ENCODE measurements around the gene GTPBP4. TPM values are rescaled to one million over a fixed set of nuclear protein-coding genes. Genes with fewer than 3 reads are reported as not detected.
"Not testable (repeated sequence)": the region's sequence is repeated elsewhere in the genome, so short reads cannot be mapped to it uniquely, and the experiment has no call there.

The GTPBP4 gene
- total RNA-seq, 1 donor from 2014 or later = 69.6 TPM

DNA sequence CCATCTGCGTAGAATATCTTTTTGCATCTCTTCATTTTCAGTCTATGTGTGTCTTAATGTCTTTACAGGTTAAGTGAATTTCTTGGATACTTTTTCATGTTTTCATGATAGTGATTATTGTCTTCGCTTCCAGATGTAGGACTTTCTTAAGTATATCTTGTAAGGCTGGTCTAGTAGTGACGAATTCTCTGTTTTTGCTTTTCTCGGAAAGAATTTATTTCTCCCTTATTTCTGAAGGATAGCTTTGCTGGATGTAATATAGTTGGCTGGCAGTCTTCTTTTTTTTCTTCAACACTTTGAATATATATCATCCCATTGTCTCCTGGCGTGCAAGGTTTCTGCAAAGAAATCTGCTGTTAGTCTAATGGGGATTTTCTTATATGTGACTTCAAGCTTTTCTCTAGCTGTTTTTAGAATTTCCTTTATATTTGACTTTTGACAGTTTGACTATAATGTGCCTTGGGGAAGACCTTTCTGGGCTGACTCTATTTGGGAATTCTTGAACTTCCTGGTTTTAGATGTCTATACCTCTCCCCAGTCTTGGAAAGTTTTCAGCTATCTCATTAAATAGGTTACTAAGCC is 14.3 kb downstream of the GTPBP4 start:
- Mint-ChIP-seq H3K9me3 (peaks cover 8% of the 10 kb centered on the region), H3K4me3 (no peak overlapping the region)

DNA sequence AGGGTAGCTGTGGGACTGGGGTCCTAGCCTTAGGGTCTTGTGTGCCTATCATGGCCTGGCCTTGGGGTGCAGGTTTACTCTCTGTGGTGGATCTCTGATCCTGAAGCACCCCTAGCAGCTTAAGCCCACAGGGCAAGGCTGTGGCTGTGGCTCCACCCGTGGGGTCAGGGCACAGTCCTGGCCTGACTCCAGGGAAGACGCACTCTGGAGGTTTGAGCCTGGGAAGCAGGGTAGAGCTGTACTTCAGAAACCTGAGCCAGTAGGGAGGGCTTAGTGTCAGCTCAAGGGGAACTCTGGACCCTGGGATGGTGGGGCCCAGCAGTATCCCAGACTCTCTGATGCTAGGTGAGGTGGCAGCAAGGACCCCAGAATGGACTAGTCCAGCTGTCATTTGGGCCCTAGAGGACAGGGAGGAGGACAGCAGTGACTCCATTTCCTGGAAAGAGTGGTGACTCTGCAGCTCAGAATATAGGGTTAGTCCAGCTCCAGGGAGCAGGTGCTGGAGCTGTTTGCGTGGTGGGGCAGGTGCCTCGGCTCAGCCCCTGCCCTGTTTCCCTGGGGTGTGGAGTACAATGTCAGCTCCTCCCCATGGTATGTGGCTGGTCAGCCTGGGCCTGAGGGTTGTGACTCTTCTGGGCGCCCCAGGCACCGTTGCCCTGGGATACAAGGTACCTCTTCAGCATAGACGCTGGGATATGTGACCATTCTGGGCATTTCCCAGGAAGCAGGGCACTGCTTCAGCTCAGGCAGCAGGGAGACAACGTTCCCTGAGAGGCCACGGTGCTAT is 15.8 kb downstream of the GTPBP4 start:
- Mint-ChIP-seq H3K4me3 (no peak overlapping the region), H3K36me3 (ENCODE audit: low read depth) (peaks cover 51% of the 10 kb centered on the region), H3K27ac (ENCODE audit: unreplicated experiment) (no peak overlapping the region), H3K9me3 (peaks cover 8% of the 10 kb centered on the region), H3K27me3 (ENCODE audit: low read depth) (no peaks in the 10 kb centered on the region), H3K4me1 (no peaks in the 10 kb centered on the region)
- TF ChIP-seq CTCF (conservative IDR thresholded peaks at IDR 0.05) = no peak
- DNase-seq (ENCODE audit: low read depth, low spot score) = no peak

More for the DNA sequence above, 14.3 kb downstream of the GTPBP4 start:
- no peak for TF ChIP-seq CTCF (conservative IDR thresholded peaks at IDR 0.05)
- peaks cover 58% of the 10 kb centered on the region for H3K36me3 Mint-ChIP-seq (ENCODE audit: low read depth)
- H3K4me1 Mint-ChIP-seq = no peaks in the 10 kb centered on the region
- H3K27me3 Mint-ChIP-seq (ENCODE audit: low read depth) = no peaks in the 10 kb centered on the region
- no peak overlapping the region for H3K27ac Mint-ChIP-seq (ENCODE audit: unreplicated experiment)
- no peak for DNase-seq (ENCODE audit: low read depth, low spot score)

- Mint-ChIP-seq H3K4me1 (no peaks in the 10 kb centered on the region), H3K36me3 (ENCODE audit: low read depth) (peaks cover 42% of the 10 kb centered on the region), H3K4me3 (no peak overlapping the region), H3K27me3 (ENCODE audit: low read depth) (no peaks in the 10 kb centered on the region), H3K9me3 (peaks cover 4% of the 10 kb centered on the region), H3K27ac (ENCODE audit: unreplicated experiment) (no peak overlapping the region)
- DNase-seq (ENCODE audit: low read depth, low spot score) = no peak
- no peak for TF ChIP-seq CTCF (conservative IDR thresholded peaks at IDR 0.05)
Observed at GRCh38 chr10:1006573-1006972, 18.3 kb downstream of the GTPBP4 start.

GRCh38 chr10:1007583-1007982 is 19.3 kb downstream of the GTPBP4 start:
- Mint-ChIP-seq H3K4me1 (no peaks in the 10 kb centered on the region), H3K9me3 (peaks cover under 1% of the 10 kb centered on the region), H3K4me3 (no peak overlapping the region), H3K27me3 (ENCODE audit: low read depth) (no peaks in the 10 kb centered on the region), H3K27ac (ENCODE audit: unreplicated experiment) (no peak overlapping the region), H3K36me3 (ENCODE audit: low read depth) (peaks cover 38% of the 10 kb centered on the region)
- TF ChIP-seq CTCF (conservative IDR thresholded peaks at IDR 0.05) = no peak
- DNase-seq (ENCODE audit: low read depth, low spot score) = no peak

DNA sequence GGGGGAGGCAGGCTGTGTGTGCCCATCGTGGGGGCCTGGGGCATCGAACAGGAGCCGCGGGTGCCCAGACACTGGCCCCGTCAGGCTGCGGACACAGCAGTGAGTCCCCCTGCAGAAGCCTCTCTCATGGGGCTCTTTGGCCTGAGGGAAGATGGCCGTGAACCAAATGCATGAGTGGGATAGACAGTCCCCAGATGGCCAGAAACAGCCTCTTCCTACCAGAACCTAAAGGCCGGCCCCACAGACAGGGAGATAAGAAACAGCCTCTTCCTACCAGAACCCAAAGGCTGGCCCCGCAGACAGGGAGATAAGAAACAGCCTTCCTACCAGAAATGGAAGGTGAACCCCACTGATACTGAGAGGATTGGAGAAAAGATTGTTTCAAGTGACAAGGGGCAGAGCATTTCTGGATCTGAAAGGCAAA is 20.8 kb downstream of the GTPBP4 start:
- H3K4me1 Mint-ChIP-seq = no peaks in the 10 kb centered on the region
- H3K27ac Mint-ChIP-seq (ENCODE audit: unreplicated experiment) = no peak overlapping the region
- H3K36me3 Mint-ChIP-seq (ENCODE audit: low read depth) = peaks cover 33% of the 10 kb centered on the region
- no peak for DNase-seq (ENCODE audit: low read depth, low spot score)
- H3K27me3 Mint-ChIP-seq (ENCODE audit: low read depth) = no peaks in the 10 kb centered on the region
- TF ChIP-seq CTCF (conservative IDR thresholded peaks at IDR 0.05) = no peak
- no peaks in the 10 kb centered on the region for H3K9me3 Mint-ChIP-seq
- no peak overlapping the region for H3K4me3 Mint-ChIP-seq

DNA sequence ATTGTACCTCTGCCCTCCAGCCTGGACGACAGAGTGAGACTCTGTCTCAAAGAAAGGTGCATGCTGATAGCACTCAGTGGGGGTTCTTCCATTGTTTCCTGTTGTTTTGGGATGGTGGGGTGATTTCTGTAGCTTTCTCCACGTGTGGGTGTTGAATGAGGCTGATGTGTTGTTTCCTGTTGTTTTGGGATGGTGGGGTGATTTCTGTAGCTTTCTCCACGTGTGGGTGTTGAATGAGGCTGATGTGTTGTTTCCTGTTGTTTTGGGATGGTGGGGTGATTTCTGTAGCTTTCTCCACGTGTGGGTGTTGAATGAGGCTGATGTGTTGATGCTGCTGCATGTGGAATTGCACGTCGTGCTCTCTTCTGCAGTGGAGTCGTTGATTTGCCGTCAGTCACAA is 21.7 kb downstream of the GTPBP4 start:
- H3K4me3 Mint-ChIP-seq; H3K27ac Mint-ChIP-seq (ENCODE audit: unreplicated experiment); H3K9me3 Mint-ChIP-seq; H3K4me1 Mint-ChIP-seq; H3K27me3 Mint-ChIP-seq (ENCODE audit: low read depth); DNase-seq (ENCODE audit: low read depth, low spot score): not testable (repeated sequence)
- peaks cover 33% of the 10 kb centered on the region for H3K36me3 Mint-ChIP-seq (ENCODE audit: low read depth)

Data from neural crest cell (in vitro differentiated cells).